Activated naive CD8-positive, alpha-beta T cell treated with anti-CD3 and anti-CD28 coated beads, Interleukin-2, amount 10 ng/mL, durations not matched to agents 7 days and 5 days (primary cell): Measurements from ENCODE around the gene VPS26C. TPM values are rescaled to one million over a fixed set of nuclear protein-coding genes. Genes with fewer than 3 reads are reported as not detected.

Experiments used
- ATAC-seq: fragments of 150-1000 bp; cut with Tn5 transposase; one replicate; pipeline ENCODE4 v1.10.0; 2021; ENCODE audit warnings: low read depth, moderate library complexity
- POLR2A ChIA-PET: fragments of 350-600 bp; sonication (Branson Sonifier 250); formaldehyde crosslinking; loops from one replicate; lab custom pipeline; 2021; ENCODE audit warnings: antibody characterized with exemption; lab: Charles Lee
- DNase-seq: peaks from one replicate; pipeline ENCODE4 v3.0.0; 2021
- H3K27ac Mint-ChIP-seq: one replicate; pipeline ENCODE4 v1.8.0; 2022; ENCODE audit warnings: mild to moderate bottlenecking, mixed read lengths
- H3K27me3 Mint-ChIP-seq: one replicate; pipeline ENCODE4 v1.8.0; 2022; ENCODE audit warnings: mild to moderate bottlenecking, moderate library complexity, mixed read lengths
- H3K36me3 Mint-ChIP-seq: one replicate; pipeline ENCODE4 v1.8.0; 2021; ENCODE audit warnings: mild to moderate bottlenecking, mixed read lengths
- H3K4me1 Mint-ChIP-seq: one replicate; pipeline ENCODE4 v1.8.0; 2021; ENCODE audit warnings: mixed read lengths
- H3K4me3 Mint-ChIP-seq: one replicate; pipeline ENCODE4 v1.8.0; 2022; ENCODE audit warnings: mild to moderate bottlenecking, moderate library complexity, mixed read lengths
- H3K9me3 Mint-ChIP-seq: one replicate; pipeline ENCODE4 v1.8.0; 2021; ENCODE audit warnings: mixed read lengths
- total RNA-seq, 2 experiments: library from RNA; stranded (reverse); gene quantifications; one replicate each; pipeline ENCODE4 v1.2.3, GENCODE V29; 2021

The VPS26C gene
- total RNA-seq, 2 experiments from 2014 or later, result 94.0 to 97.3 TPM

DNA sequence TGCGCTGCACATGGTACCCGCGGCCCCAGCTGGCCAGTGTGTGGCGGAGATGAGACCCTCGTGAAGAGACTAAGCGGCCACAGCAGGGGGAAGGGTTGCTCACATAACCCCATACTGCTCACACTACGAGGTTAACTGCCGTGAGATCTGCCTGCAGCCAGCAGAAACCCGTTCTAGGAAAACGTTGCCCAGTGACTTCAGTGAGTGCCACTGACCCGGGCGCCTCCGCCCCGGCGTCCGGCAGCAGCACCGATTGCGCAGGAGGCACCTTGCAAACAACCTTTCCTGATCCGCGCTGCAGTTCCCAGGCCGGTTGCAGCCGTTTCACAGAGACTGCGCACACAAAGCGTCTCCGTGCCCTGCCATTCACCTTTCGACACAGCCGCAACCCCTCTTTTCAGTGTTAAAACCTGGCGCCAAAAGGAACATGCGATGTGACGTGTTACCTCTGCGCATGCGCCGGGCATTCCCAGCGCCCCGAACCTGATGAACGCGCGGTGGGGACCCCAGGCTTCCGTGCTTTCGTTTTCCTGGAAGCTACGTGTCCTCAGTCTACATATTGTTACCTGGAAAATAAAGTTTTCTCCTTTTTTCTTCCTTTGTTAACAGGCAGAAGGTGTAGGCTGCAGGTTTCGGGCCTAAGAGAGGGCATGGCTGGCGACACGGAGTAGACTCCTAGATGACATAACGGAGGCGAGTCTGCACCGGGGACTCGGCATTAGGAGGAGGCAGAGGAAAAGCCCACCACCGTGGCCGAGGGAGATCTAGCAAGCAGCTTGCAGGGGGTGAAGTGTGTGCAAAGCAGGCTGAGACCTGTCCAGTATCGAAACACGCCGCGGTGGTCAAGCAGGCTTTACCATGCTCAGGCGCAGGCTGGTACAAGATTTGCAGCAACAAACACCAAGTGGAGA is 8.9 kb downstream of the VPS26C start:
- peaks cover 54% of the 10 kb centered on the region for H3K4me1 Mint-ChIP-seq
- peak; percentile 86 for ATAC-seq
- no peaks in the 10 kb centered on the region for H3K9me3 Mint-ChIP-seq
- H3K36me3 Mint-ChIP-seq, result peaks cover 29% of the 10 kb centered on the region
- H3K4me3 Mint-ChIP-seq, result peak overlapping the region; percentile 83
- peak overlapping the region; percentile 99 for H3K27ac Mint-ChIP-seq
- peak; percentile 87 for DNase-seq
- no peaks in the 10 kb centered on the region for H3K27me3 Mint-ChIP-seq
- POLR2A ChIA-PET, result interaction anchor here (0.6 to 6.2 kb wide), 16 partner anchors 8 to 306 kb away, joined by 3 to 82 read pairs (median 8); partner anchors contain the start of genes DYRK1A and VPS26C

DNA sequence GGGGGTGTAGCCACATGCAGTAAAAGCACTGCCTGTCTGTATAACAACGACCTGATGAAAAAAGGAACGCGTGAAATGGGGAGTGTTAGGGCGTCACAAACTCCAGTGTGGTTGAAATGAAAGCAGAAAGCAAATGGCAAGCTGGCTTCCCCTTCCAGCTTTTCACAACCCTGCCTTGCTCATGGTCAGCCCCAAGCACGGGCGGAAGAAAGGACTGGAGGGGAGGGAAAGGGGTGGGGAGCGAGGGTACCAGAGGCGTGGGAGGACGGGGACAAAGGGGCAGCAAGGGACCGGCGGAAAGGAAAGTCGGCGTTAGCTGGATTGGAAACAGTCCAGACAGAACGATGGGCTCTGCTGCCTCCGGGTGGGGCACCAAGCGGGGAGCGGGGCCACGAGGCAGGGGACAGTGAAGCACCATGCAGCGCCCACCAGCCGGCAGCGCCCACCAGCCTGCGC is 9.6 kb downstream of the VPS26C start:
- peaks cover 57% of the 10 kb centered on the region for H3K4me1 Mint-ChIP-seq

DNA sequence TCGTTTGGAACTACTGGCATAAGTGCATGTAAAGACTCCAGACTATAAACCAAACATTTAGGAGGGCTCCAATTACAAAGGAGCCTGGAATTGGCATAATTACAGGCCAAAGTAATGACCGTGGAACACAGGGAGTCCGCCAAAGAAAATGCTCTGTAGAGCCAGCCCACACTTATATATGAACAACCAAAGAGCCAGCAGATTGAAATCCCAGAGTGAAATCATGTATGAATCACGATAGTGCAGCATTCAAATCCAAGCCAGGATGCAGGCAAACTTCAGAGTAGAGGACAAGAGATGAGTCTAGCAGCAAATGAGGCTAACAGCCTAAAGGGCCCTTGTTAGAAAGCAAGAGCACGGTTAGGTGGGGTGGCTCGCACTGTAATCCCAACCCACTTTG is 13.1 kb downstream of the VPS26C start:
- Mint-ChIP-seq H3K4me3 (peak overlapping the region; percentile 5), H3K4me1 (peaks cover 54% of the 10 kb centered on the region), H3K27ac (peak overlapping the region; percentile 35), H3K36me3 (peaks cover 35% of the 10 kb centered on the region), H3K27me3 (no peaks in the 10 kb centered on the region), H3K9me3 (peaks cover 2% of the 10 kb centered on the region)
- POLR2A ChIA-PET, result interaction anchor here (1.5 to 6.2 kb wide), 3 partner anchors 9 to 310 kb away, joined by 8 to 82 read pairs (median 73); partner anchors contain the start of gene VPS26C
- DNase-seq, result no peak
- no peak for ATAC-seq

More for the DNA sequence above, 9.6 kb downstream of the VPS26C start:
- DNase-seq (no peak), ATAC-seq (peak; percentile 57)
- H3K27ac Mint-ChIP-seq, result peak overlapping the region; percentile 99
- H3K9me3 Mint-ChIP-seq, result no peaks in the 10 kb centered on the region
- H3K36me3 Mint-ChIP-seq, result peaks cover 30% of the 10 kb centered on the region
- POLR2A ChIA-PET, result interaction anchor here (0.7 to 6.2 kb wide), 13 partner anchors 9 to 306 kb away, joined by 3 to 82 read pairs (median 10); partner anchors contain the start of genes DYRK1A and VPS26C
- peak overlapping the region; percentile 83 for H3K4me3 Mint-ChIP-seq
- no peaks in the 10 kb centered on the region for H3K27me3 Mint-ChIP-seq

DNA sequence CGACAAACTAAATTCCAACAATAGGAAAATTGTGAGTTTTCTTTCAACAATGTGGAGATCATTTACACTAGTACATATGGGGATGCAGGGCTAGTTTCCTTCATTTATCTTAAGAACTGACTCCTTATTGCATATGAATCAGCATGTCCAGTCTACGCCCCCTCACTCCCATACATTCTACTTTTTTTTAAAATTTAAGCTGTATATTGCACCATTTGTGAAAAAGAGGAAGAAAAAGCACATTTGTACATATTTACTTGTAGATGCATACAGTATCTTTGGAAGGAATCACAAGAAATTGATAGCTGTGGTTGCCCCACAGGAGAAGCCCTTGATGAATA is 15.9 kb downstream of the VPS26C start:
- Mint-ChIP-seq H3K27me3 (no peaks in the 10 kb centered on the region), H3K9me3 (peaks cover 2% of the 10 kb centered on the region), H3K4me3 (no peak overlapping the region), H3K36me3 (peaks cover 45% of the 10 kb centered on the region), H3K27ac (no peak overlapping the region), H3K4me1 (peaks cover 59% of the 10 kb centered on the region)
- no peak for DNase-seq
- POLR2A ChIA-PET, result no interaction called here
- no peak for ATAC-seq

DNA sequence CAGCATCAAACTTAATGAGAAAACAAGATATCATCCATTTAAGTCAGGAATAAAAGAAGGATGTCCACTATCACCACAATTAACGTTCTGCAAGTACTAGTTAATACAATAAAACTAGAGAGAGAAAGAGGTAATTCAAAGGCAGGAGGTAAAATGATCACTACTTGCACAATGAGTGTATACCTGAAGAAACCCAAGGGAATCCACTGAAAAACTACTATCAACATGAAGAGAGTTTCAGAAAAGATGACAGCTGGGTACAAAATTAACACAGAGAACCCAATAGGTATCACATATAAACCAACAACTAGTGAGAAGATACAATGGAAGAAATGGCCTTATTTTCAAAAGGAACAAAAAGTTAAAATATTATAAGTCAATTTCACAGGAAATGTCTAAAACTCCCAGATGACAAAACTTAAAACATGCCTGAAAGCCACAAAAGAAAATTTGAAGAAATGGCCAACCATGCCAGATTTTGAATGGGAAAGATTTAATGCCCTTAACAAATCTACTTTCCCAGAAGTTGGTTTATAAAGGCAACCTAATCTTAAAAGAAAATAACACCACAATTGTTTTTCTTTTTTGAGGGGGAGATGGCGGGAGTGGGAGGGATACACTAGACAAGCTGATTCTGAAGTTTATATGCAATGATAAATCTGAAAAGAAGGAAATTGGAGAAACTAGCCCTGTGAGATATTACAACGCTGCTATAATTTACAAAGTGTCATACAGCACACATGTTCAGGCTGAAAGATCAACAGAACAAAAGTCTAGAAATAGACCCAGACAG is 17.8 kb downstream of the VPS26C start:
- Mint-ChIP-seq H3K4me1 (peaks cover 70% of the 10 kb centered on the region), H3K27ac (peak overlapping the region; percentile 23), H3K27me3 (no peaks in the 10 kb centered on the region), H3K4me3 (peak overlapping the region; percentile 43), H3K9me3 (peaks cover 2% of the 10 kb centered on the region), H3K36me3 (peaks cover 51% of the 10 kb centered on the region)
- no peak for ATAC-seq
- POLR2A ChIA-PET, result interaction anchor here (0.7 to 1.1 kb wide), 2 partner anchors 15 to 123 kb away, joined by 3 read pairs; no protein-coding TSS in a partner anchor
- no peak for DNase-seq

DNA sequence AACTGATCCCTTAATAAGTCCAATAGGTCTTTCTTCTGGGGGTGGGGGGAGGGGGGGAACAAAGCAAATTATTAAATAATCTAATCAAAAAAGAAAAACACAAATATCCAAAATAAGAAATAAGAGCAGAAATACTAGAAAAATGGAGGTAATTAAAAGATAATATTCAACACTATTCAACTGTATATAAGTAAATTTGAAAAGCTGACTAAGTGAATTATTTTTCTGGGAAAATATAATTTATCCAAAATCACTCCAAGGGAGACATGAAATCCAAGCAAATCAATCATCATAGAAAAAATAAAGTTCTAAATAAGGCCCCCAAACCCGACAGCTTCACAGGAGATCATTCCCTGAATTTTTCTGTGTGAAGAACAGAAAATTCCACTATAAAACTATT is 18.8 kb downstream of the VPS26C start:
- no peak for DNase-seq
- Mint-ChIP-seq H3K4me1 (peaks cover 74% of the 10 kb centered on the region), H3K4me3 (no peak overlapping the region), H3K9me3 (peaks cover 2% of the 10 kb centered on the region), H3K27me3 (no peaks in the 10 kb centered on the region), H3K36me3 (peaks cover 54% of the 10 kb centered on the region), H3K27ac (no peak overlapping the region)
- POLR2A ChIA-PET, result no interaction called here
- no peak for ATAC-seq

DNA sequence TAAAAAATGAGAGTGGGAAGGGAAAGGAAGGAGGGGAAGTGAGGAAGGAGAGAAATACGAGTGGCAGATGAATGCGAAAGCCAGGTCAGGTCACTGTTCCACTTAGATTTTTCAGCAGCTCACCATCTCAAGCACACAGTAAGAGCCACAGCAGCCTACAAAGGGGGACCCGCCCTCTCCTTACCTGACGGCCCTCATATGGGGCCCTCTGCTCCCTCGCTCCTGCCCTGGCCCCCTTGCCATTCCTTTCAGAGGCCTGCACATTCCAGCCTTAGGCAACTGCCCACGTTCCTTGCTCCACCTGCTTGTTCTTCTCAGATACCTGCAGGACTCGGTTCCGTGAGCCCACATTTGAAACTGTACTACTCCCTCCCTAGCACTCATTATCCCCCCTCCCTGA is 22.0 kb downstream of the VPS26C start:
- Mint-ChIP-seq H3K27ac (peak overlapping the region; percentile 95), H3K4me1 (peaks cover 79% of the 10 kb centered on the region), H3K36me3 (peaks cover 59% of the 10 kb centered on the region), H3K9me3 (peaks cover 2% of the 10 kb centered on the region), H3K27me3 (no peaks in the 10 kb centered on the region), H3K4me3 (peak overlapping the region; percentile 85)
- DNase-seq, result no peak
- ATAC-seq, result peak; percentile 55
- POLR2A ChIA-PET, result interaction anchor here (0.8 to 4.7 kb wide), 7 partner anchors 11 to 124 kb away, joined by 3 to 73 read pairs (median 13); partner anchors contain the start of genes DYRK1A and VPS26C

DNA sequence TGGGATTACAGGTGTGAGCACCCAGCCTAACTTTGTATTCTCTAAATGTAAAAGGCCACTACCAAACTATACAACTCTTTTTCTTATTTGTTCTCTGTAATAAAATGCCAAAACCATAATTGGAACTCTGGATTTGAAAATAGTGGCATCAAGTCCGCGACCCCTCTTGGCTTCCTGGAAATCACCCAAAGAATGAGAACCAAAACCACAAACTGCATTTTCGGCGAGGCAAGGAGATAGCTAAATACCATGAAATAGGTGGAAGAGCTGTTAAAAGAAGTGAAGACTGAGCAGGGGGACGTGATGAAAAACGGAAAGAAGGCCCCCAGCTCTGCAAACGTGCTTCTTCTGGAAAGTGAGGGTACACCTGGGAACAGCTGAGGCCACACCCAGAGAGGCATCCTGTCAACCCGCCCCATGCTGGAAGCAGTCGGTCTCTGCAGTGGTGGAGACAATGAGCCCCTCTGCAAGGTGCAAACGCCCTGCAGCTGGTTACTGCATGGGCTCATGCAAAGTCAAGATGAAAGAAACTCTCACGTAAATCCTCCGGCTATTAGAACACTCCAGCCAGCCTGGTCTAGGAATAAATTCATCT is 22.5 kb downstream of the VPS26C start:
- H3K27ac Mint-ChIP-seq, result peak overlapping the region; percentile 95
- peak; percentile 62 for DNase-seq

DNA sequence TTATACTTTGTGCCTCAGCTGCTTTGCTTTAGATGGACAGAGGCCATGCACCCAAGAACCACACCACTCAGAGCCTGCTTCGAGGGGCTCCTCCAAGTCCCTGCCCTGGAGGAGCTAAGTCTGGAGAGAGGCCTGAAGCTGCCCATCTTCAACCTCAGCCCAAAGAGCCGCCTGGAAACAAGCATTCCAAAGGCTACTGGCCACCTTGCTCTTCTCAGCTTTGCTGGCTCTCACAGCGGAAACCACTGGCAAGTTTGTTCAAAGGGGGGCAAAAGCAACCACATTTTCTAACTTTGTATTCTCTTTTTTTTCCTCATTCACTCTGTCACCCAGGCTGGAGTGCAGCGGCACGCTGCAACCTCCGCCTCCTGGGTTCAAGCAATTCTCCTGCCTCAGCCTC is 23.2 kb downstream of the VPS26C start:
- peak overlapping the region; percentile 95 for H3K27ac Mint-ChIP-seq
- no peak for DNase-seq
- peaks cover 81% of the 10 kb centered on the region for H3K4me1 Mint-ChIP-seq
- peak overlapping the region; percentile 85 for H3K4me3 Mint-ChIP-seq
- POLR2A ChIA-PET, result interaction anchor here (0.9 to 4.7 kb wide), 11 partner anchors 11 to 125 kb away, joined by 3 to 73 read pairs (median 4); partner anchors contain the start of gene VPS26C
- no peaks in the 10 kb centered on the region for H3K9me3 Mint-ChIP-seq
- peaks cover 57% of the 10 kb centered on the region for H3K36me3 Mint-ChIP-seq
- no peaks in the 10 kb centered on the region for H3K27me3 Mint-ChIP-seq
- no peak for ATAC-seq

More for the DNA sequence above, 22.5 kb downstream of the VPS26C start:
- ATAC-seq, result peak; percentile 88
- Mint-ChIP-seq H3K4me1 (peaks cover 81% of the 10 kb centered on the region), H3K27me3 (no peaks in the 10 kb centered on the region), H3K36me3 (peaks cover 56% of the 10 kb centered on the region), H3K4me3 (peak overlapping the region; percentile 85), H3K9me3 (peaks cover under 1% of the 10 kb centered on the region)
- POLR2A ChIA-PET, result interaction anchor here (0.8 to 4.7 kb wide), 10 partner anchors 12 to 125 kb away, joined by 3 to 73 read pairs (median 5); partner anchors contain the start of genes DYRK1A and VPS26C

DNA sequence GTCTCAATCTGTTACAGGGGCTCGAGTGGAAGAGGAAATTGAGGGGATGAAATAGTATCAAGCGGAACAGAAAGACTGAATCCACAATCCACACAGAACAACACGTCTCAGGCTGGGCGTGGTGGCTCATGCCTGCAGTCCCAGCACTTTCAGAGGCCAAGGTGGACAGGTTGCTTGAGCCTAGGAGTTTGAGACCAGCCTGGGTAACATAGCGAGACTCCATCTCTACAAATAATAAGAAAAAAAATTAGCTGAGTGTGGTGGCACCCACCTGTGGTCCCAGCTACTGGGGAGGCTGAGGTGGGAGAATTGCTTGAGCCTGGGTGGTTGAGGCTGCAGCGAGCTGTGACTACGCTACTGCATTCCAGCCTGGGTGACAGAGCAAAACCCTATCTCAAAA is 25.7 kb downstream of the VPS26C start:
- Mint-ChIP-seq H3K36me3 (peaks cover 63% of the 10 kb centered on the region), H3K9me3 (no peaks in the 10 kb centered on the region), H3K4me1 (peaks cover 89% of the 10 kb centered on the region), H3K27ac (no peak overlapping the region), H3K4me3 (no peak overlapping the region), H3K27me3 (no peaks in the 10 kb centered on the region)
- POLR2A ChIA-PET, result no interaction called here
- DNase-seq, result no peak
- ATAC-seq, result no peak

DNA sequence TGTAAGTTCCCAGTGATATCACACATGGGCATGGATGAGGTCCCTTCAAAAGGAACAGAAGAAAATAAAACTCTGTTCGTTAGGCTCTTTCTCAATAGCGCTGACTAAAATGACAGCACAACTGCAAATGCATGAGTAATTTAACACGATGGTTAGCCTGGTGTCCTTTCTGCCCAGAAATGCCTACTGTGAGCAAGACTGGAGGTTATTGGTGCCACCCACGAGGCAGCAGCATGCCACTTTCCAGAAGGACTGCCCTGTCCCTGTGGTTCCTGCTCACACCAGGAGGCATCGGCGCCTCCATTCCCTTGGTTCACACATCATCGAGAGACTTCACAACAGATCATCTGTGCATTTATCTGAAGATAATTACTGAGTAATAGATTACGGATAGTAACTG is 26.2 kb downstream of the VPS26C start:
- no peak for DNase-seq
- Mint-ChIP-seq H3K27ac (no peak overlapping the region), H3K4me3 (no peak overlapping the region), H3K9me3 (no peaks in the 10 kb centered on the region), H3K4me1 (peaks cover 86% of the 10 kb centered on the region), H3K27me3 (no peaks in the 10 kb centered on the region), H3K36me3 (peaks cover 61% of the 10 kb centered on the region)
- no peak for ATAC-seq
- POLR2A ChIA-PET, result no interaction called here

DNA sequence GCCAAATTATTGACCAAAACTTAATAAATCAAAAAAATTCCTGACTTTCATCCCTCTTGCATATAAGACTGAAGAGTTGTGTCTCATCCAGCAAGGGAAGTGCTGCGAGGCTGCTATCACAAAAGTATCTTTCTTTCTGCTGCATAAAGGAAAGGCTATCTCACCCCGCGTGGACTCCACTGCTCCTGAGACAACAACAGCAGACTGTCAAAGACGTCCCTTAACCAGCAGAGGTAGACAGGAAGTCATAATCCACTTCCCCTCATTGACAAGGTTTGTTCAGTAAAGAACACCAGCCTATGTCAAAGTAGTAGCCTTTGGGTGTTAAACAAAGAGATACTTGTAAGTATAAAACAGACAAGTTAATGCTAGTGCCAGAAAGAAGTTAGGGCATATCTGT is 29.4 kb downstream of the VPS26C start:
- Mint-ChIP-seq H3K4me3 (peak overlapping the region; percentile 71), H3K27me3 (no peaks in the 10 kb centered on the region), H3K9me3 (no peaks in the 10 kb centered on the region), H3K4me1 (peaks cover 55% of the 10 kb centered on the region), H3K36me3 (peaks cover 52% of the 10 kb centered on the region), H3K27ac (peak overlapping the region; percentile 91)
- peak; percentile 96 for ATAC-seq
- POLR2A ChIA-PET, result no interaction called here
- DNase-seq, result no peak
